ENCODE results near the gene GAGE10. TPM values are rescaled to one million over a fixed set of nuclear protein-coding genes. Genes with fewer than 3 reads are reported as not detected.

The GAGE10 gene
- total and polyA plus RNA-seq, 2 donors (not counting 1 experiment from before 2014, with no cell fraction given) = not detected

GRCh38 chrX:49290215-49290614 lies 13.2 kb upstream of the GAGE10 start:
- Histone ChIP-seq H3K9ac (ENCODE audit: low read length) (no peak overlapping the region), H3K79me2 (ENCODE audit: control insufficient read depth, insufficient read depth, low read length) (no peaks in the 10 kb centered on the region), H4K20me1 (ENCODE audit: control insufficient read depth, insufficient read depth, low read length, poor library complexity, severe bottlenecking) (no peaks in the 10 kb centered on the region), H2AFZ (ENCODE audit: insufficient read depth, low read depth, low read length, poor library complexity, severe bottlenecking) (no peak overlapping the region), H3K4me3 (ENCODE audit: control extremely low read depth in 1 of 5, extremely low read depth in 1 of 5, insufficient read depth in 1 of 5, low read depth in 2 of 5, low read length in 4 of 5) (no peak overlapping the region), H3K36me3 (replicated peaks in 1 of 2; ENCODE audit: control extremely low read depth in 1 of 2, control insufficient read depth in 1 of 2, extremely low read depth in 1 of 2, insufficient read depth in 2 of 2, low read length in 1 of 2) (no peaks in the 10 kb centered on the region), H3K27ac (ENCODE audit: low read length in 2 of 2) (no peak overlapping the region), H3K9me3 (ENCODE audit: control extremely low read depth in 1 of 3, control insufficient read depth in 2 of 3, insufficient read depth in 1 of 3, low read length in 2 of 3) (no peaks in the 10 kb centered on the region), H3K27me3 (replicated peaks in 1 of 4; ENCODE audit: control extremely low read depth in 1 of 4, control insufficient read depth in 3 of 4, insufficient read depth in 4 of 4, low read length in 3 of 4) (no peaks in the 10 kb centered on the region), H3K4me1 (ENCODE audit: control insufficient read depth in 2 of 2, insufficient read depth in 2 of 2, low read length in 2 of 2) (peaks cover 0 to 9% of the 10 kb centered on the region in 2 donors), H3K4me2 (replicated peaks; ENCODE audit: low read depth, low read length, poor library complexity, severe bottlenecking) (no peak overlapping the region)
- ChIA-PET CTCF (no interaction called here), POLR2A (no interaction called here)
- intact Hi-C loops (cut with micrococcal nuclease) = no loop called here
- WGBS (ENCODE audit: insufficient coverage) = 87% methylated on average over 4 of the region's 7 CpGs
- no peak overlapping the region for H3K27ac Mint-ChIP-seq
- H3K4me3 Mint-ChIP-seq = no peak overlapping the region
- ATAC-seq (ENCODE audit: low read depth) = no peak
- H3K27me3 Mint-ChIP-seq = no peaks in the 10 kb centered on the region
- DNase-seq = no peak
- TF ChIP-seq, protein P1, sequence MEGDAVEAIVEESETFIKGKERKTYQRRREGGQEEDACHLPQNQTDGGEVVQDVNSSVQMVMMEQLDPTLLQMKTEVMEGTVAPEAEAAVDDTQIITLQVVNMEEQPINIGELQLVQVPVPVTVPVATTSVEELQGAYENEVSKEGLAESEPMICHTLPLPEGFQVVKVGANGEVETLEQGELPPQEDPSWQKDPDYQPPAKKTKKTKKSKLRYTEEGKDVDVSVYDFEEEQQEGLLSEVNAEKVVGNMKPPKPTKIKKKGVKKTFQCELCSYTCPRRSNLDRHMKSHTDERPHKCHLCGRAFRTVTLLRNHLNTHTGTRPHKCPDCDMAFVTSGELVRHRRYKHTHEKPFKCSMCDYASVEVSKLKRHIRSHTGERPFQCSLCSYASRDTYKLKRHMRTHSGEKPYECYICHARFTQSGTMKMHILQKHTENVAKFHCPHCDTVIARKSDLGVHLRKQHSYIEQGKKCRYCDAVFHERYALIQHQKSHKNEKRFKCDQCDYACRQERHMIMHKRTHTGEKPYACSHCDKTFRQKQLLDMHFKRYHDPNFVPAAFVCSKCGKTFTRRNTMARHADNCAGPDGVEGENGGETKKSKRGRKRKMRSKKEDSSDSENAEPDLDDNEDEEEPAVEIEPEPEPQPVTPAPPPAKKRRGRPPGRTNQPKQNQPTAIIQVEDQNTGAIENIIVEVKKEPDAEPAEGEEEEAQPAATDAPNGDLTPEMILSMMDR (IDR thresholded peaks at IDR 0.05) = no peak
- TF ChIP-seq EZH2 (IDR thresholded peaks at IDR 0.05; ENCODE audit: borderline replicate concordance, insufficient read depth, low read depth, low read length, poor library complexity, severe bottlenecking) = no peak
- no peaks in the 10 kb centered on the region for H3K4me1 Mint-ChIP-seq
- H3K9me3 Mint-ChIP-seq (ENCODE audit: insufficient read depth) = no peaks in the 10 kb centered on the region

- peak; percentile 56 for DNase-seq
- Mint-ChIP-seq H3K27ac (no peak overlapping the region), H3K27me3 (no peaks in the 10 kb centered on the region), H3K4me3 (no peak overlapping the region), H3K4me1 (no peaks in the 10 kb centered on the region), H3K9me3 (ENCODE audit: insufficient read depth) (no peaks in the 10 kb centered on the region)
- Histone ChIP-seq H3K27ac (ENCODE audit: low read length in 2 of 2) (no peak overlapping the region), H3K27me3 (replicated peaks in 1 of 4; ENCODE audit: control extremely low read depth in 1 of 4, control insufficient read depth in 3 of 4, insufficient read depth in 4 of 4, low read length in 3 of 4) (no peaks in the 10 kb centered on the region), H3K36me3 (replicated peaks in 1 of 2; ENCODE audit: control extremely low read depth in 1 of 2, control insufficient read depth in 1 of 2, extremely low read depth in 1 of 2, insufficient read depth in 2 of 2, low read length in 1 of 2) (no peaks in the 10 kb centered on the region), H2AFZ (ENCODE audit: insufficient read depth, low read depth, low read length, poor library complexity, severe bottlenecking) (no peak overlapping the region), H3K9me3 (ENCODE audit: control extremely low read depth in 1 of 3, control insufficient read depth in 2 of 3, insufficient read depth in 1 of 3, low read length in 2 of 3) (no peaks in the 10 kb centered on the region), H3K4me2 (replicated peaks; ENCODE audit: low read depth, low read length, poor library complexity, severe bottlenecking) (peak overlapping the region; percentile 14), H3K4me3 (ENCODE audit: control extremely low read depth in 1 of 5, extremely low read depth in 1 of 5, insufficient read depth in 1 of 5, low read depth in 2 of 5, low read length in 4 of 5) (no peak overlapping the region), H4K20me1 (ENCODE audit: control insufficient read depth, insufficient read depth, low read length, poor library complexity, severe bottlenecking) (no peaks in the 10 kb centered on the region), H3K9ac (ENCODE audit: low read length) (no peak overlapping the region), H3K4me1 (ENCODE audit: control insufficient read depth in 2 of 2, insufficient read depth in 2 of 2, low read length in 2 of 2) (peaks cover 0 to 9% of the 10 kb centered on the region in 2 donors), H3K79me2 (ENCODE audit: control insufficient read depth, insufficient read depth, low read length) (no peaks in the 10 kb centered on the region)
- 28% methylated on average over 6 of the region's 11 CpGs for WGBS (ENCODE audit: insufficient coverage)
- peak; percentile 49 for ATAC-seq (ENCODE audit: low read depth)
- TF ChIP-seq, protein P1 (IDR thresholded peaks at IDR 0.05) = peak; percentile 55
- no peak for TF ChIP-seq EZH2 (IDR thresholded peaks at IDR 0.05; ENCODE audit: borderline replicate concordance, insufficient read depth, low read depth, low read length, poor library complexity, severe bottlenecking)
- CTCF ChIA-PET = interaction anchor here (0.5 to 0.6 kb wide), 2 partner anchors 9 to 18 kb away, joined by 3 read pairs; no protein-coding TSS in a partner anchor
- intact Hi-C loops (cut with micrococcal nuclease) = loop anchor here (2.0 kb wide), 1 partner anchor 463 kb away; no protein-coding TSS in a partner anchor
- POLR2A ChIA-PET = no interaction called here
Observed at GRCh38 chrX:49291615-49292337, 11.7 kb upstream of the GAGE10 start.

All from B cell (primary cell).